Chondrocyte (in vitro differentiated cells): ENCODE results near the gene SRGN. TPM values are rescaled to one million over a fixed set of nuclear protein-coding genes. Genes with fewer than 3 reads are reported as not detected.

Experiments
- DNase-seq: peaks from one replicate; pipeline ENCODE4 v3.0.0; 2021; ENCODE audit warnings: mixed read lengths, low spot score
- H3K27ac Mint-ChIP-seq: one replicate; pipeline ENCODE4 v1.8.0; 2021; ENCODE audit warnings: mild to moderate bottlenecking, moderate library complexity, mixed read lengths; ENCODE audit not compliant: unreplicated experiment
- H3K27me3 Mint-ChIP-seq: 2 replicates; pipeline ENCODE4 v1.8.0; 2021; ENCODE audit warnings: low read depth, mixed read lengths
- H3K36me3 Mint-ChIP-seq: 2 replicates; pipeline ENCODE4 v1.8.0; 2021; ENCODE audit warnings: low read depth, mixed read lengths
- H3K4me1 Mint-ChIP-seq: 2 replicates; pipeline ENCODE4 v1.8.0; 2021; ENCODE audit warnings: low read depth, mild to moderate bottlenecking, mixed read lengths
- H3K4me3 Mint-ChIP-seq: one replicate; pipeline ENCODE4 v1.8.0; 2021; ENCODE audit warnings: mild to moderate bottlenecking, moderate library complexity, mixed read lengths; ENCODE audit not compliant: unreplicated experiment
- H3K9me3 Mint-ChIP-seq: 2 replicates; pipeline ENCODE4 v1.8.0; 2021; ENCODE audit warnings: low read depth, mixed read lengths
- CTCF ChIP-seq: fragments of 200-600 bp; sonication (generic); IDR thresholded peaks from 2 replicates; pipeline ENCODE4 v1.5.0; 2021; ENCODE audit warnings: antibody characterized with exemption, mild to moderate bottlenecking, moderate library complexity
- total RNA-seq: library from RNA; stranded (reverse); gene quantifications from 3 replicates; pipeline ENCODE4 v1.2.1, GENCODE V29; 2021

SRGN gene
- total RNA-seq, 1 donor from 2014 or later = 16.0 TPM

- Mint-ChIP-seq H3K27me3 (no peaks in the 10 kb centered on the region), H3K9me3 (no peaks in the 10 kb centered on the region), H3K27ac (no peak overlapping the region), H3K4me3 (no peak overlapping the region), H3K36me3 (no peaks in the 10 kb centered on the region), H3K4me1 (peaks cover 37% of the 10 kb centered on the region)
- peak; percentile 93 for TF ChIP-seq CTCF
- DNase-seq = no peak
Observed at GRCh38 chr10:69092959-69093850, 5.3 kb downstream of the SRGN start.

- Mint-ChIP-seq H3K4me3 (no peak overlapping the region), H3K36me3 (no peaks in the 10 kb centered on the region), H3K9me3 (no peaks in the 10 kb centered on the region), H3K27me3 (no peaks in the 10 kb centered on the region), H3K27ac (no peak overlapping the region), H3K4me1 (peaks cover 30% of the 10 kb centered on the region)
- TF ChIP-seq CTCF = no peak
- DNase-seq = no peak
Observed at GRCh38 chr10:69093933-69094332, 6.0 kb downstream of the SRGN start.

- no peak for DNase-seq
- Mint-ChIP-seq H3K27me3 (no peaks in the 10 kb centered on the region), H3K4me3 (no peak overlapping the region), H3K36me3 (no peaks in the 10 kb centered on the region), H3K27ac (no peak overlapping the region), H3K4me1 (peaks cover 19% of the 10 kb centered on the region), H3K9me3 (no peaks in the 10 kb centered on the region)
- TF ChIP-seq CTCF = no peak
Observed at GRCh38 chr10:69096045-69096444, 8.1 kb downstream of the SRGN start.

- no peak for TF ChIP-seq CTCF
- H3K27ac Mint-ChIP-seq = no peak overlapping the region
Observed at GRCh38 chr10:69097729-69098128, 9.8 kb downstream of the SRGN start.

GRCh38 chr10:69100136-69100872, 12.4 kb downstream of the SRGN start:
- H3K27ac Mint-ChIP-seq = no peak overlapping the region
- TF ChIP-seq CTCF = no peak
- peaks cover 5% of the 10 kb centered on the region for H3K36me3 Mint-ChIP-seq
- H3K9me3 Mint-ChIP-seq = no peaks in the 10 kb centered on the region
- no peaks in the 10 kb centered on the region for H3K27me3 Mint-ChIP-seq
- no peaks in the 10 kb centered on the region for H3K4me1 Mint-ChIP-seq
- no peak overlapping the region for H3K4me3 Mint-ChIP-seq
- no peak for DNase-seq

More at GRCh38 chr10:69097729-69098128, 9.8 kb downstream of the SRGN start:
- DNase-seq = no peak
- peaks cover 7% of the 10 kb centered on the region for H3K4me1 Mint-ChIP-seq
- H3K9me3 Mint-ChIP-seq = no peaks in the 10 kb centered on the region
- peaks cover 1% of the 10 kb centered on the region for H3K36me3 Mint-ChIP-seq
- no peak overlapping the region for H3K4me3 Mint-ChIP-seq
- H3K27me3 Mint-ChIP-seq = no peaks in the 10 kb centered on the region
